LNCAP (cell line): ENCODE measurements around the gene VWA5B2.

ENCODE experiments used
- TF ChIP-seq, protein P1 (sequence below): fragments of 450-650 bp; IDR thresholded peaks from 2 replicates; pipeline ENCODE4 v1.5.1; 2017; ENCODE audit warnings: mild to moderate bottlenecking

VWA5B2 gene

DNA sequence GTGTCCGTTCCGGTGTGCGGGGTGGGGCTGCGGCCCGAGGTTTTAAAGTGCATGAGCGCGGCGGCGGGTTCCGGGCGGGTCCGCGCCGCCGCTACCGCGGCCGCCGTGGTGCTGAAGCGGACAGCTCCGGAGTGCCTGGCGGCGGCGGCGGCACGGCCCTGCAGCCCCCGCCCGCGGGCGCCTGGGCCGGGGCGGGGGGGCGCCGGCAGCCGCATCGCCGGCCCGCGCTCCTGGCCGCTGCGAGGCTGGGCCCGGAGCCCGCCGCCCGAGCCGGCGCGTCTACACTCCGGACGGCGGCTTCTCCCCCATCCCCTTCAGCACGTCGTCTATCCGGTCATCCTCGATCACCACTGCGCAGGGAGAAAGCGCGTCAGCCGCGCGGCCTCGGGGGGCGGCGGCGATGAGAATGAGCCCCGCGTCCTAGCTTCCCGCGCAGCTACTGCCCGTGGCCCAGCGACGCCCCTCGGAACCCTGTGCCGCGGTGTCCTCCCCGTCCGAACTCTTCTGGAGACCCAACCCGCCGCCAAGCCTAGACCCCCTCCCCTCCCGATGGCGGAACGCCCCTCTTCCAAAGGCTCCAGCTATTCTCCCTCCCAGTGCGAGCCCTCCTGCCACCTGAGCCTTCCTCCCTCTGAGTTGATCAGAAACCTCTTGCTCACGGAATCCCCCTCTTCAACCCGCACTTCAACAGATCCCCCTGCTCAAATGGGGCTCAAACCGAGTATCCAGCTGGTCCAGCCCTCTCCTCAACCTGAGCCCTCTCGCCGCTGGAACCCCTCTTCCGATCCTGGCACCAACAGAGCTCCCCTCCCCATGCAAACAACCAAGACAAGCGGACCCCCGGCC is 30.7 kb downstream of the VWA5B2 start:
- TF ChIP-seq, protein P1, sequence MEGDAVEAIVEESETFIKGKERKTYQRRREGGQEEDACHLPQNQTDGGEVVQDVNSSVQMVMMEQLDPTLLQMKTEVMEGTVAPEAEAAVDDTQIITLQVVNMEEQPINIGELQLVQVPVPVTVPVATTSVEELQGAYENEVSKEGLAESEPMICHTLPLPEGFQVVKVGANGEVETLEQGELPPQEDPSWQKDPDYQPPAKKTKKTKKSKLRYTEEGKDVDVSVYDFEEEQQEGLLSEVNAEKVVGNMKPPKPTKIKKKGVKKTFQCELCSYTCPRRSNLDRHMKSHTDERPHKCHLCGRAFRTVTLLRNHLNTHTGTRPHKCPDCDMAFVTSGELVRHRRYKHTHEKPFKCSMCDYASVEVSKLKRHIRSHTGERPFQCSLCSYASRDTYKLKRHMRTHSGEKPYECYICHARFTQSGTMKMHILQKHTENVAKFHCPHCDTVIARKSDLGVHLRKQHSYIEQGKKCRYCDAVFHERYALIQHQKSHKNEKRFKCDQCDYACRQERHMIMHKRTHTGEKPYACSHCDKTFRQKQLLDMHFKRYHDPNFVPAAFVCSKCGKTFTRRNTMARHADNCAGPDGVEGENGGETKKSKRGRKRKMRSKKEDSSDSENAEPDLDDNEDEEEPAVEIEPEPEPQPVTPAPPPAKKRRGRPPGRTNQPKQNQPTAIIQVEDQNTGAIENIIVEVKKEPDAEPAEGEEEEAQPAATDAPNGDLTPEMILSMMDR = no peak

DNA sequence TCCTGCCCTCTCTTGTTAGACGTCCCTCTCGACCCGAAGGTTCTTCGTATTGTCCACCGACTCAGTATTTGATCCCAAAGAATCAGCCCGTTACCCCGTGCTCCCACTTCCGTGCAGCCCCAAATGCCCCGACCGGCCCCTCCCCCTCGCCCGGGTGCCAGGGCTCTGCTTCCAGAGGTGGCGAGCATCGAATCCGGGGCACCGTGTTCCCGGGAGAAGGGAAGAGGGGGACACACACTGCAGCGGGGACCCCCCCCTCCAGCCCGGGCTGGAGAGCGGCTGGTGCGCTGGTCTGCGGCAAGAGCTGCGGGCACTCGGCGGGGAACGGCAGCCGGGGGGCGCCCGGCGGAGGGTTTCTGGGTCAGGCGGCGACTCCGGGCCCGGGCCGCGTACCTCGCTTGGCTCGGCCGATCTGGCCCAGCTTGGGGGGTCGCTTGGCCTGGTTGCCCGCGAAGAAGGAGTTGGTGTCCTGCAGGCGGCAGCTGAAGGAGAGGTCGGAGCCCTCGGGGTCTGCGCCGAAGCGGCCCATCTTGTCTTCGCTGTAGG is 31.4 kb downstream of the VWA5B2 start:
- TF ChIP-seq, protein P1 = no peak

DNA sequence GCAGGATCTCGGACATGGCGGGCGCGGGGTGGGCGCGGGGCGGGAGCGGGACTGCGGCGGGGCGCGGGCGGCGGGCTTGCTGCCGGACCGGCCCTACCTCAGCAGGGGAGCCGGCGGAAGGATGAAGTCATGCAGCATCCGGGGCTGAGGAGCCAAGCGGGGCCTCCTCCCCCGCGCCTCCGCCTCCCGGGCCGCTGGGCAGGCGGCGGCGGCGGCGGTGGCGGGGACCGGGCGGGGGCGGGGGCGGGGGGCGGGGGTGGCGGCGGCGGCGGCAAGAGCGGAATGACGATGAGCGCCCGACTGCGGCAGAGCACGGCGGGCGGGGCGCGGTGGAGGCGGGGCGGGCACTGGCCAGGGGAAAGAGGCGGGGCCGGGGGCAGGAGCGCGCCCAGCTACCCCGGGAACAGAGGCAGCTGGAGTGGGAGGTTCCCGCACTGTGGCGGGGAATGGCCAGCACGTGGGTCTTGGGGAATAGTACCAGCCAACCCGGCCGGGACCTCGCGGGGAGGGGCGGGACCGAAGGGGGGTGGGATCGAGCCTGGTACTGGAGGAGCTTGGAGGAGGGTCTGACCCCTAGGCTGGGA is 32.0 kb downstream of the VWA5B2 start, which contains the start of gene CAMK2N2:
Gene CAMK2N2 (minus strand): TSS at position 284 of the 584 bp plus-strand sequence. CDS start 268 bp downstream, at position 16.
- TF ChIP-seq, protein P1 = no peak

DNA sequence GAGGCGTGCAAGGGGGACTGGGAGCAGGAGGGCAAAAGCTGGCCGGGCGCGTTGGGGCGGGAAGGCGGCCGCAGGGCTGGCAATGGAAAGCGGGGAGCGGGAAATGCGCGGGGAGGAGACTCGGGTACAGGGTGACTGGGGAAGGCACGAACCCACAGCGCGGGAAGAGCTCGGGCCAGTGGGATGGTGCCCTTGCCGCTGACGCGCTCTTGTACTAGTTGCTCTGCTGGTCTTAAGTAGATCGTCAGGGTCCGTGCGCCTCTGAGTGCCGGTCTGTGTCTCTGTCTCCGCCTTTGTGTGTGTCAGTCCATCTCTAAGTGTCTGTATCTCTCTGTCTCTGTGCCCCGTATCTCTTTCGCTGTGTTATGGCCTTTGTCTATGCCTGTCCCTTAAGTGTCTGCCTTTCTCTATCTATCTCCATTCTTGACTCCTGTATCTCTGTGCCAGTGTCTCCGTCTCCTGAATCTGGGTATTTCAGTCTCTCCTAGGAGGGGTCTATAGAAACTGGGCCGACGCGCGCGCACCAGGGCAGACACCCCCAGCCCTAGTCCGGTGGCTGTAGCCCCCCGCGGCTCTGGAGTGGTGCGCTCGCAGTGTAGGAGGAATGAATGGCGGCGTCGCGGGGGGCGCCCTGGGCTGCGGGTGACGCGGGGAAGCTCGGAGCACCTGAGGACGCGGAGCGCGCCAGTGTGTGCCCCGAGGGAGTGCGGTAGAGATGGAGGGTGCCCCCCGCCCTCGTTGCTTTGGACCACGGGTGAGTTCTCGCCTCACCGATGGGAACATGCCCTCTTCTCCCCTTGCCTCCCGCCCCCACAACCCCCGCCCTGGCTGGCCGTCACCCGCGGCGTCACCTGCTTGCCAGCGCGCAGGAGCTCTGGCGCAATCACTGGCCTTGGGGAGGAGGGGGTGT is 32.7 kb downstream of the VWA5B2 start:
- TF ChIP-seq, protein P1 = no peak

DNA sequence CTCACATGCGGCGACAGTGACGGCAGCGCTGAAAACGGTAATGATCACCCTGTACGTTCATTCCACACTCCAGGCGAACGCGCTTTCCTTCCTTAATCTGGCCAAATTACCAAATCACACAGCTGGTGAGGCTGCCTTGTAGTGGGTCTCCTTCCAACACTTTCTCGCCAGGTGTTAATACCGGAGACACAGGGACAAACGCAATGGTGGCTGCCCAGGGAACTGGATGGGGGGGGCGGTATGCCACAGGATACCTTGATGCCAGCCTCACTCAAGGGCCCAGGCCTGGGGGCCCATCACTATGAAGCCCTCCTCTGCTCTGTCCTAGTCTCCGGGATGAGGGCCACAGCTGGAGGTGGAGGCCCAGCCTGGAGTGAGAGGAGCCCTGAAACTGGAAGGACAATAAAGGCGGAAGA is 33.4 kb downstream of the VWA5B2 start:
- TF ChIP-seq, protein P1 = no peak

DNA sequence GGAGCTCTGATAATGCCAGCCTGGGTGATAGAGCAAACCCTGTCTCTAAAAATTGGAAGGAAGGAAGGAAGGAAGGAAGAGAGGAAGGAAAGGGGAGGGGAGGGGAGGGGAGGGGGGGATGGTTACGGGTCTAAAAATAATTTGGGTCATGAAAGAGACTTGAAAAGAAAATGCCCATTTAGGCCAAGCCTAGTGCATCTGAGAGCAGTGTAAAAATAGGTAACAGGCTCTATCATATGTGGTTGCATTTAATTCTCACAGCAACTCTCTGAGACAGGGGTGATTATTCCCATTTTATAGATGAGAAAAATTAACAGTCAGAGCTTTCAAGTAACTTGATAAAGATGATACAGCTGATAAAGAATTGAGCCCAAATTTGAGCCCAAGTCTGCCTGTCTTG is 42.9 kb downstream of the VWA5B2 start:
- TF ChIP-seq, protein P1 = no peak

DNA sequence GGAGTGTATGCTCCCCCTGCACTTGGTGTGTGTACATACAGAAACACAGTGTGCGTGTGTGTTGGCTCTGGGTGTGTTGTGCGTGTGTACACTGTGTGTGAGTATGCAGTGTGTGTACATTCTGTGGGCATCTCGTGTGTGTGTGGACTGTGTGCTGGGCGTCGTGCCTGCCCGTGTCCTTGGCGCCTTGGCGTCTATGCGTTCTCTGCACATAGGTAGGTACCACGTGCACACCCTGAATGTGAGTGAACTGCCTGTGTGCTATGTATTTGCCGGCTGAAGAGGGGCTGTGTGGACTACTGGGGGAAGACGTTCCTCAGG is 46.0 kb downstream of the VWA5B2 start:
- TF ChIP-seq, protein P1 = no peak
